Activated T-cell treated with anti-CD3 and anti-CD28 coated beads, Interleukin-2, amount 50 U/mL, for 72 hours (primary cell): Measurements from ENCODE around the gene CNP. TPM values are rescaled to one million over a fixed set of nuclear protein-coding genes. Genes with fewer than 3 reads are reported as not detected.

ENCODE experiments used
- ATAC-seq, 2 donors: fragments of 150-1000 bp; cut with Tn5 transposase; replicated peaks in 1 of 2; 2 replicates each; pipeline ENCODE4 v1.10.0; 2021; ENCODE audit warnings: moderate library complexity in 2 of 2, mild to moderate bottlenecking in 1 of 2
- DNase-seq, 2 donors: peaks; one replicate each; pipeline ENCODE4 v3.0.0; 2021 to 2022; ENCODE audit warnings: mixed read lengths in 1 of 2
- H3K27ac Mint-ChIP-seq: one replicate; pipeline ENCODE4 v1.8.0; 2022; ENCODE audit warnings: mild to moderate bottlenecking, moderate library complexity, mixed read lengths
- H3K27me3 Mint-ChIP-seq: one replicate; pipeline ENCODE4 v1.8.0; 2022; ENCODE audit warnings: low read depth, mixed read lengths
- H3K36me3 Mint-ChIP-seq, 2 donors: one replicate each; pipeline ENCODE4 v1.8.0; 2022; ENCODE audit warnings: mixed read lengths in 2 of 2, mild to moderate bottlenecking in 1 of 2; ENCODE audit not compliant: insufficient read depth in 2 of 2
- H3K4me1 Mint-ChIP-seq: one replicate; pipeline ENCODE4 v1.8.0; 2022; ENCODE audit warnings: low read depth, mixed read lengths
- H3K4me3 Mint-ChIP-seq, 2 donors: one replicate each; pipeline ENCODE4 v1.8.0; 2022; ENCODE audit warnings: mild to moderate bottlenecking in 2 of 2, mixed read lengths in 2 of 2, moderate library complexity in 2 of 2
- H3K9me3 Mint-ChIP-seq, 2 donors: one replicate each; pipeline ENCODE4 v1.8.0; 2022; ENCODE audit warnings: mixed read lengths in 2 of 2
- total RNA-seq, 2 donors: library from RNA; stranded (reverse); gene quantifications; one replicate each; pipeline ENCODE4 v1.2.3, GENCODE V29; 2022

The CNP gene
- total RNA-seq, 2 donors from 2014 or later, result 51.4 to 53.8 TPM

GRCh38 chr17:42025191-42025579 lies 58.6 kb downstream of the CNP start:
- Mint-ChIP-seq H3K27ac (peak overlapping the region; percentile 87), H3K4me1 (peaks cover 24% of the 10 kb centered on the region), H3K4me3 (peak overlapping the region in 1 of 2 donors; percentile 40), H3K9me3 (no peaks in the 10 kb centered on the region), H3K27me3 (no peaks in the 10 kb centered on the region), H3K36me3 (peaks cover 3 to 10% of the 10 kb centered on the region in 2 donors)
- ATAC-seq (no peak), DNase-seq (no peak)

GRCh38 chr17:42025936-42026335 lies 59.3 kb downstream of the CNP start:
- peaks cover 18% of the 10 kb centered on the region for H3K4me1 Mint-ChIP-seq
- no peaks in the 10 kb centered on the region for H3K9me3 Mint-ChIP-seq
- H3K4me3 Mint-ChIP-seq, result no peak overlapping the region
- H3K36me3 Mint-ChIP-seq, result peaks cover 3 to 7% of the 10 kb centered on the region in 2 donors
- no peaks in the 10 kb centered on the region for H3K27me3 Mint-ChIP-seq
- H3K27ac Mint-ChIP-seq, result no peak overlapping the region
- no peak for ATAC-seq
- DNase-seq, result no peak

- DNase-seq, result no peak
- Mint-ChIP-seq H3K4me1 (peaks cover 11% of the 10 kb centered on the region), H3K27me3 (no peaks in the 10 kb centered on the region), H3K9me3 (no peaks in the 10 kb centered on the region), H3K36me3 (peaks cover 3 to 7% of the 10 kb centered on the region in 2 donors), H3K27ac (no peak overlapping the region), H3K4me3 (no peak overlapping the region)
- no peak for ATAC-seq
Observed at GRCh38 chr17:42026857-42027589, 60.4 kb downstream of the CNP start.

Other genes starting within 250 kb of the CNP start
- under 1 TPM; 0.17 to 0.21 TPM for gene HAP1, start 232.2 kb upstream of the CNP start, total RNA-seq
- under 1 TPM; 0.86 to 0.99 TPM for gene JUP, start 180.1 kb upstream of the CNP start, total RNA-seq
- gene P3H4, start 154.8 kb upstream of the CNP start, total RNA-seq, result 1 to 10 TPM; 3.4 to 3.8 TPM
- gene FKBP10, start 153.8 kb upstream of the CNP start, total RNA-seq, result 1 to 10 TPM; 3.2 TPM
- 10 to 100 TPM; 34.9 to 49.5 TPM for gene NT5C3B, start 130.6 kb upstream of the CNP start, total RNA-seq
- under 1 TPM in 1 of 2 donors, not detected in 1; 0.36 TPM for gene KLHL10, start 129.0 kb upstream of the CNP start, total RNA-seq
- 10 to 100 TPM; 17.6 to 24.4 TPM for gene KLHL11, start 101.4 kb upstream of the CNP start, total RNA-seq
- 100 to 1,000 TPM; 124 to 129 TPM for gene ACLY, start 47.8 kb upstream of the CNP start, total RNA-seq
- gene ODAD4, start 36.2 kb upstream of the CNP start, total RNA-seq, result 1 to 10 TPM in 1 of 2 donors, under 1 TPM in 1; 0.72 to 1.6 TPM
- 100 to 1,000 TPM; 106 to 117 TPM for gene DNAJC7, start 50.6 kb downstream of the CNP start, total RNA-seq
- 10 to 100 TPM; 18.6 to 24.3 TPM for gene NKIRAS2, start 53.3 kb downstream of the CNP start, total RNA-seq
- gene C17orf113, start 83.8 kb downstream of the CNP start, total RNA-seq, result 1 to 10 TPM in 1 of 2 donors, under 1 TPM in 1; 0.86 to 1.3 TPM
- gene ZNF385C, start 131.7 kb downstream of the CNP start, total RNA-seq, result 1 to 10 TPM; 1.1 to 1.6 TPM
- 10 to 100 TPM; 33.2 to 62.0 TPM for gene DHX58, start 145.9 kb downstream of the CNP start, total RNA-seq
- gene KAT2A, start 154.6 kb downstream of the CNP start, total RNA-seq, result 10 to 100 TPM; 33.3 to 41.4 TPM
- gene HSPB9, start 156.0 kb downstream of the CNP start, total RNA-seq, result under 1 TPM in 1 of 2 donors, not detected in 1; 0.28 TPM
- 10 to 100 TPM; 35.1 to 44.1 TPM for gene RAB5C, start 188.2 kb downstream of the CNP start, total RNA-seq
- under 1 TPM; 0.26 to 0.39 TPM for gene KCNH4, start 214.3 kb downstream of the CNP start, total RNA-seq
- gene HCRT, start 218.7 kb downstream of the CNP start, total RNA-seq, result not detected
- gene GHDC, start 227.7 kb downstream of the CNP start, total RNA-seq, result 10 to 100 TPM; 17.3 to 18.8 TPM